Trophoblast cell (in vitro differentiated cells and primary cell): Measurements from ENCODE around the gene CCN6.

Experiments used
- DNase-seq, 2 donors: peaks; one replicate each; pipeline ENCODE4 v3.0.0-alpha.2; 2016
- H2AFZ ChIP-seq: 2 replicates; pipeline ENCODE4 v1.6.1; 2013; ENCODE audit warnings: low read length, moderate library complexity, mild to moderate bottlenecking; ENCODE audit not compliant: insufficient read depth, poor library complexity
- H2AK5ac ChIP-seq: 2 replicates; pipeline ENCODE4 v1.6.1; 2013; ENCODE audit warnings: mild to moderate bottlenecking, low read length
- H2BK120ac ChIP-seq: 2 replicates; pipeline ENCODE4 v1.6.1; 2013; ENCODE audit warnings: low read length, mild to moderate bottlenecking, moderate library complexity; ENCODE audit not compliant: insufficient read depth, poor library complexity
- H2BK12ac ChIP-seq: 2 replicates; pipeline ENCODE4 v1.6.1; 2013; ENCODE audit warnings: mild to moderate bottlenecking, low read length, moderate library complexity
- H2BK5ac ChIP-seq: 2 replicates; pipeline ENCODE4 v1.6.1; 2013; ENCODE audit warnings: low read length, low read depth, moderate library complexity, mild to moderate bottlenecking; ENCODE audit not compliant: poor library complexity
- H3K14ac ChIP-seq: 2 replicates; pipeline ENCODE4 v1.6.1; 2013; ENCODE audit warnings: mild to moderate bottlenecking, low read length
- H3K18ac ChIP-seq: 2 replicates; pipeline ENCODE4 v1.6.1; 2013; ENCODE audit warnings: mild to moderate bottlenecking, low read length
- H3K23ac ChIP-seq: 2 replicates; pipeline ENCODE4 v1.6.1; 2013; ENCODE audit warnings: low read length
- H3K27ac ChIP-seq: 2 replicates; pipeline ENCODE4 v1.5.1; 2013; ENCODE audit warnings: low read depth, mild to moderate bottlenecking, inconsistent platforms, low read length, moderate library complexity
- H3K27me3 ChIP-seq: 2 replicates; pipeline ENCODE4 v1.6.1; 2013; ENCODE audit warnings: inconsistent platforms, mild to moderate bottlenecking, low read length, moderate library complexity; ENCODE audit not compliant: insufficient read depth
- H3K36me3 ChIP-seq, 2 experiments: 1 replicate in 1 of 2; 2 replicates in 1 of 2; pipeline ENCODE4 v1.6.1; 2013; ENCODE audit warnings: low read length in 2 of 2, mild to moderate bottlenecking in 2 of 2, moderate library complexity in 1 of 2; ENCODE audit not compliant: insufficient read depth in 2 of 2, control insufficient read depth in 1 of 2
- H3K4ac ChIP-seq: 2 replicates; pipeline ENCODE4 v1.6.1; 2013; ENCODE audit warnings: low read depth, mild to moderate bottlenecking, low read length, moderate library complexity
- H3K4me1 ChIP-seq, 2 experiments: 1 replicate in 1 of 2; 2 replicates in 1 of 2; pipeline ENCODE4 v1.6.1; 2013; ENCODE audit warnings: low read length in 2 of 2, mild to moderate bottlenecking in 2 of 2, moderate library complexity in 1 of 2; ENCODE audit not compliant: insufficient read depth in 2 of 2, control insufficient read depth in 1 of 2
- H3K4me2 ChIP-seq: 2 replicates; pipeline ENCODE4 v1.6.1; 2013; ENCODE audit warnings: inconsistent platforms, mild to moderate bottlenecking, low read length, moderate library complexity
- H3K4me3 ChIP-seq: 2 replicates; pipeline ENCODE4 v1.5.1; 2013; ENCODE audit warnings: mild to moderate bottlenecking, low read depth, low read length, inconsistent platforms
- H3K79me1 ChIP-seq: one replicate; pipeline ENCODE4 v1.6.1; 2013; ENCODE audit warnings: low read length
- H3K79me2 ChIP-seq: 2 replicates; pipeline ENCODE4 v1.6.1; 2013; ENCODE audit warnings: low read length, mild to moderate bottlenecking; ENCODE audit not compliant: control insufficient read depth, insufficient read depth, poor library complexity
- H3K9ac ChIP-seq: 2 replicates; pipeline ENCODE4 v1.6.1; 2013; ENCODE audit warnings: mild to moderate bottlenecking, low read length
- H3K9me3 ChIP-seq: 2 replicates; pipeline ENCODE4 v1.6.1; 2013; ENCODE audit warnings: low read depth, mild to moderate bottlenecking, control low read depth, inconsistent platforms, low read length; ENCODE audit not compliant: insufficient read depth
- H4K12ac ChIP-seq: 2 replicates; pipeline ENCODE4 v1.6.1; 2013; ENCODE audit warnings: low read depth, mild to moderate bottlenecking, low read length, moderate library complexity
- H4K8ac ChIP-seq: 2 replicates; pipeline ENCODE4 v1.6.1; 2013; ENCODE audit warnings: low read depth, mild to moderate bottlenecking, low read length, moderate library complexity
- H4K91ac ChIP-seq: one replicate; pipeline ENCODE4 v1.6.1; 2013; ENCODE audit warnings: low read depth, mild to moderate bottlenecking, low read length, moderate library complexity
- WGBS: extraction: QIAGEN DNeasy Blood & Tissue Kit; methylation state at CpG from one replicate; pipeline ENCODE4 v1.1.7; 2013; ENCODE audit warnings: missing lambda C conversion rate; ENCODE audit not compliant: insufficient read length, insufficient coverage; ENCODE audit errors: extremely low coverage; 5-methylcytosine and 5-hydroxymethylcytosine counted together

Gene CCN6

GRCh38 chr6:112061605-112062004, 7.7 kb downstream of the CCN6 start:
- Histone ChIP-seq H3K79me1 (no peaks in the 10 kb centered on the region), H3K4ac (no peak overlapping the region), H3K14ac (no peak overlapping the region), H3K9ac (no peak overlapping the region), H4K12ac (no peak overlapping the region), H3K23ac (no peak overlapping the region), H3K4me3 (no peak overlapping the region), H2BK12ac (no peak overlapping the region), H2BK120ac (no peak overlapping the region), H3K36me3 (no peaks in the 10 kb centered on the region), H3K18ac (no peak overlapping the region), H3K27me3 (no peaks in the 10 kb centered on the region), H2AK5ac (no peak overlapping the region), H4K8ac (no peak overlapping the region), H3K4me2 (no peak overlapping the region), H4K91ac (no peak overlapping the region), H2AFZ (no peak overlapping the region), H3K27ac (no peak overlapping the region), H2BK5ac (no peak overlapping the region), H3K79me2 (no peaks in the 10 kb centered on the region), H3K4me1 (no peaks in the 10 kb centered on the region), H3K9me3 (no peaks in the 10 kb centered on the region)
- no CpG with 5 or more reads among the region's 4 CpGs for WGBS
- DNase-seq: no peak

GRCh38 chr6:112062966-112063365, 9.1 kb downstream of the CCN6 start:
- Histone ChIP-seq H4K12ac (no peak overlapping the region), H3K18ac (no peak overlapping the region), H3K4me2 (no peak overlapping the region), H3K79me1 (no peaks in the 10 kb centered on the region), H3K9ac (no peak overlapping the region), H2AK5ac (no peak overlapping the region), H3K4me1 (no peaks in the 10 kb centered on the region), H4K91ac (no peak overlapping the region), H3K4me3 (no peak overlapping the region), H2BK5ac (no peak overlapping the region), H3K36me3 (no peaks in the 10 kb centered on the region), H3K27ac (no peak overlapping the region), H2AFZ (no peak overlapping the region), H3K9me3 (no peaks in the 10 kb centered on the region), H3K14ac (no peak overlapping the region), H2BK120ac (no peak overlapping the region), H3K4ac (no peak overlapping the region), H3K23ac (no peak overlapping the region), H3K79me2 (no peaks in the 10 kb centered on the region), H4K8ac (no peak overlapping the region), H2BK12ac (no peak overlapping the region), H3K27me3 (no peaks in the 10 kb centered on the region)
- no peak for DNase-seq
- WGBS: no CpG with 5 or more reads among the region's 3 CpGs

DNA sequence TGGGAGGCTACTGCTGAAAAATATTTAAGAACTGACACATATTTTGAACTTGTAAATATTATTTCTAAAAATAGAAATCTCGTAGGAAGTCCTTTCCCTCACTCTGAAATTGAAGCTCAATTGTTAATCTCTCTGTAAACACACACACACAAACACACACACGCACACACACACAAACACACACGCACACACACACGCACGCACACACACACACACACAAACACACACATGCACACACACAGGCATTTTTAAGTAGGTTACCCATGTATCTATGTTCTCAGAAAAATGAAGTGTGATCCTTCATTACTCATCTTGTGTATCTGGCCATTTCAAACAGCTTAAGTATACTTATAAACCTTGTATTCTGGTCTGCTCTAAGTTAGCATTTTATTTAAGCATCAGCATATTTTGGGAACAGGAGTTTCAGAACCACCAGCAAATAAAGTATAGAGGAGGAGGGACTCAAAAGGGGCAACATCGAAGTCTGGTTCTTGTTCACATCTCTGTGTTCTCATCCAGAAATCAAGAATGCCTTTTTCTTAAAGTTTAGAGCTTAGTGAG, 11.6 kb downstream of the CCN6 start:
- H3K27me3 ChIP-seq: no peaks in the 10 kb centered on the region
- no peak overlapping the region for H3K23ac ChIP-seq
- no peak for DNase-seq
- H2AK5ac ChIP-seq: no peak overlapping the region
- H3K9me3 ChIP-seq: no peaks in the 10 kb centered on the region
- H2BK12ac ChIP-seq: no peak overlapping the region
- no peak overlapping the region for H4K12ac ChIP-seq
- H3K36me3 ChIP-seq: no peaks in the 10 kb centered on the region
- no peak overlapping the region for H3K14ac ChIP-seq
- no CpG with 5 or more reads among the region's 6 CpGs for WGBS
- H3K27ac ChIP-seq: no peak overlapping the region
- no peak overlapping the region for H3K9ac ChIP-seq
- no peak overlapping the region for H4K8ac ChIP-seq
- no peak overlapping the region for H3K4me2 ChIP-seq
- H2BK5ac ChIP-seq: no peak overlapping the region
- no peak overlapping the region for H2AFZ ChIP-seq
- no peaks in the 10 kb centered on the region for H3K4me1 ChIP-seq
- no peak overlapping the region for H3K4me3 ChIP-seq
- no peaks in the 10 kb centered on the region for H3K79me2 ChIP-seq
- no peak overlapping the region for H3K4ac ChIP-seq
- no peaks in the 10 kb centered on the region for H3K79me1 ChIP-seq
- H2BK120ac ChIP-seq: no peak overlapping the region
- H3K18ac ChIP-seq: no peak overlapping the region
- H4K91ac ChIP-seq: no peak overlapping the region

DNA sequence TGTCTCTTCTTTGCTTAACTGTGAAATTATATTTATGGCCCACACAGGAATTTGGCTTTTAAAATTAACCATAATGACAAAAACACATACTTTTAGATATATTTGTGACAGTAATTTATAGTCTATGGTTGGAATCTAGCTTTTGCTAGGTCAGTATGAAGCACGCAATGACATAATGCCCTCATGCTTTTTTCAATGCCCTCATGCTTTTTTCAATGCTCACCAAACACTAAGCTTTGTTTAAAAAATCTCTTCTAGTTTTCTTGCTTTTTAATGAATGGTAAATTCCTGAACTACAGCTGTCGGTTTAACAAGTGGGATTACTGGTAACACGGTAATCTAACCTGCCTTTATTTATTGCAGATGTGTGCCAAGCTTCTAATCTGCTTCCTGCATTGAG, 12.7 kb downstream of the CCN6 start:
- no peak overlapping the region for H3K4ac ChIP-seq
- no peak overlapping the region for H4K8ac ChIP-seq
- no peak overlapping the region for H3K14ac ChIP-seq
- no peak overlapping the region for H3K4me2 ChIP-seq
- H3K4me3 ChIP-seq: no peak overlapping the region
- no peaks in the 10 kb centered on the region for H3K27me3 ChIP-seq
- H2BK5ac ChIP-seq: no peak overlapping the region
- H3K9me3 ChIP-seq: no peaks in the 10 kb centered on the region
- no peaks in the 10 kb centered on the region for H3K36me3 ChIP-seq
- H3K23ac ChIP-seq: no peak overlapping the region
- no peaks in the 10 kb centered on the region for H3K79me2 ChIP-seq
- peak; percentile 58 to 80 for DNase-seq
- no peak overlapping the region for H4K12ac ChIP-seq
- H4K91ac ChIP-seq: no peak overlapping the region
- H3K18ac ChIP-seq: no peak overlapping the region
- H3K9ac ChIP-seq: no peak overlapping the region
- WGBS: no CpG with 5 or more reads among the region's 3 CpGs
- no peak overlapping the region for H2AK5ac ChIP-seq
- H3K27ac ChIP-seq: no peak overlapping the region
- H2BK120ac ChIP-seq: no peak overlapping the region
- no peak overlapping the region for H2BK12ac ChIP-seq
- H2AFZ ChIP-seq: no peak overlapping the region
- no peaks in the 10 kb centered on the region for H3K79me1 ChIP-seq
- no peaks in the 10 kb centered on the region for H3K4me1 ChIP-seq
